Activated T-cell treated with anti-CD3 and anti-CD28 coated beads for 4 hours (primary cell): Measurements from ENCODE around the gene SMG6.

Source experiments
- DNase-seq: peaks from one replicate; pipeline ENCODE4 v3.0.0-alpha.2; 2020

Gene SMG6

DNA sequence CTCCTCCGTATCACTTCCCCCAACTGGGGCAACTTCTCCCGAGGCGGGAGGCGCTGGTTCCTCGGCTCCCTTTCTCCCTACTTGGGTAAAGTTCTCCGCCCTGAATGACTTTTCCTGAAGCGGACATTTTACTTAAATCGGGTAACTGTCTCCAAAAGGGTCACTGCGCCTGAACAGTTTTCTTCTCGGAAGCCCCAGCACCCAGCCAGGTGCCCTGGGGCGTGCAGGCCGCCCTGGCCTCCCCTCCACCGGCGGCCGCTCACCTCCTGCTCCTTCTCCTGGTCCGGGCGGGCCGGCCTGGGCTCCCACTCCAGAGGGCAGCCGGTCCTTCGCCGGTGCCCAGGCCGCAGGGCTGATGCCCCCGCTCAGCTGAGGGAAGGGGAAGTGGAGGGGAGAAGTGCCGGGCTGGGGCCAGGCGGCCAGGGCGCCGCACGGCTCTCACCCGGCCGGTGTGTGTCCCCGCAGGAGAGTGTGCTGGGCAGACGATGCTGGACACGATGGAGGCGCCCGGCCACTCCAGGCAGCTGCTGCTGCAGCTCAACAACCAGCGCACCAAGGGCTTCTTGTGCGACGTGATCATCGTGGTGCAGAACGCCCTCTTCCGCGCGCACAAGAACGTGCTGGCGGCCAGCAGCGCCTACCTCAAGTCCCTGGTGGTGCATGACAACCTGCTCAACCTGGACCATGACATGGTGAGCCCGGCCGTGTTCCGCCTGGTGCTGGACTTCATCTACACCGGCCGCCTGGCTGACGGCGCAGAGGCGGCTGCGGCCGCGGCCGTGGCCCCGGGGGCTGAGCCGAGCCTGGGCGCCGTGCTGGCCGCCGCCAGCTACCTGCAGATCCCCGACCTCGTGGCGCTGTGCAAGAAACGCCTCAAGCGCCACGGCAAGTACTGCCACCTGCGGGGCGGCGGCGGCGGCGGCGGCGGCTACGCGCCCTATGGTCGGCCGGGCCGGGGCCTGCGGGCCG, 247.1 kb downstream of the SMG6 start:
- no peak for DNase-seq

DNA sequence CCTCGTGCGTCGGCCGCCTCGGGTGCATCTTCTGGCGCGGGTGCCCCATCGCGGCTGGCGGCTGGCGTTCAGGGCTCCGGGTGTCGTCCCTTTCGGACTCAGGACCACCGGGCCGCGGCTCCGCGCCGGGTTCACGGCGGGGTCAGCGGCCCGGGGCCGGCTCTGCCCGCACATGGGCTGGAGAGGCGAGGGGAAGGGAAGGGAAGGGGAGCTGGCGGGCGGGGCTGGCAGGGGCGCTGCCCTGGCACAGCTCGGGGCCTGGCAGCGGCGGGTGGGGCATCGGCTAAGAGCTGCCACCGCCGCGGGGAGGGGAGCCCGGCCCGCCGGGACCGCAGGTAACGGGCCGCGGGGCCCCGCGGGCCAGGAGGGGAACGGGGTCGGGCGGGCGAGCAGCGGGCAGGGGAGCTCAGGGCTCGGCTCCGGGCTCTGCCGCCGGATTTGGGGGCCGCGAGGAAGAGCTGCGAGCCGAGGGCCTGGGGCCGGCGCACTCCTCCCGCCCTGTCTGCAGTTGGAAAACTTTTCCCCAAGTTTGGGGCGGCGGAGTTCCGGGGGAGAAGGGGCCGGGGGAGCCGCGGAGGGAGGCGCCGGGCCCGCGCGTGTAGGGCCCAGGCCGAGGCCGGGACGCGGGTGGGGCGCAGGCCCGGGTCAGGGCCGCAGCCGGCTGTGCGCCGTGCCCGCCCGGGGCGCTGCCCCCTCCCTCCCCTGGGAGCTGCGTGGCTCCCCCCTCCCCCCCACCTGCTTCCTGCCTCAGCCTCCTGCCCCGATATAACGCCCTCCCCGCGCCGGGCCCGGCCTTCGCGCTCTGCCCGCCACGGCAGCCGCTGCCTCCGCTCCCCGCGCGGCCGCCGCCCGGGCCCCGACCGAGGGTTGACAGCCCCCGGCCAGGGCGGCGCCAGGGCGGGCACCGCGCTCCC, 248.0 kb downstream of the SMG6 start:
- no peak for DNase-seq

DNA sequence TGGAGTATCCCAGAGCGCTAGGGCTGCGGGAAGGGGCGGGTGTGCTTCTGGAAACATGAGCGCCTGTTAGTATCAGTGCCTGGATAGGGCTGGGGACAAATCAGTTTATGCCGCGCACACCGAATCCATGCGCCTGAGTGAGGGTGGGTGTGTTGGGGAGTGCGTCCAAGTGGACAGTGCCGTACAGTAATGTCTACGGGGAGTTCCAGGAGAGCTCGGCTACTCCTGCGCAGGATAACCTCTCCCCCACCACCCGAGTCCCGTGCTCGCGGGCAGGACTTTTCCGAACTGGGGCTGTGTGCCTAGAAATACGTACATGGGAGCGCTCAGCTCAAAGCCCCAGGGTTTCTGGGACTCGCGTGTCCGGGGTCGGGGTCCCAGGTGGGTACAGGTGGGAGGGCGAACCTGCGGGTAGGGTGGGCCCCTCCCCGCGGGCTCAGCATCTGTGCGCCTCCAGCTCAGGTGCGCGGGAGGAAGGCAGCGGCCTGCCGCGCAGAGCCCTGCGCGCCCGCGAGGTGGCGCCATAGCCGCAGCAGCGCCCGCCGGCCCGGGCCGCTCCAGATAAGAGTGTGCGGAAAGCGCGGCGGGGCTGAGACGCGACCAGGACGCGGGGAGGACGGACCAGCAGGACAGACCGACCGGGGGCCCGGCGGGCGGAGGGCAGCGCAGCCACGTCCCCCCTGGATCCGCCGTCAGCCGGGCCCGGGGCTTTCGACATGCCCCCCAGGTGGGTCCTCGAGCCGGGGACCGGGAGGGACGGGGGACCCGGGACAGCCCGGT, 248.9 kb downstream of the SMG6 start, which contains the start of gene HIC1:
HIC1 (plus strand) TSS at position 592 of the 780 bp plus-strand sequence. CDS start 1,588 bp downstream, outside the sequence.
- DNase-seq: peak; percentile 68

DNA sequence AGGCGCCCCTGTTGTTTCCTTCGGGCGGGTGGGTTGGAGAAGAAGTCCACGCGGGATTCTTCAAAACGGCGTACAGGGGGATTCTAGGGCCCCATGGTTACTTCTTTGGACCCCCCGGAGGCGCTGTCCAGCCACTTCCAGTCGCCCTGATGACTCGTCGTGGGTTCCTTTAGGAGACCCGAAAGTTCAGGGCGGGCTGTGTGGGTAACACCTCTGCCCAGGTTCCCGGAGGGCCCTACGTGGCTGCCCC, 249.4 kb downstream of the SMG6 start:
- no peak for DNase-seq

DNA sequence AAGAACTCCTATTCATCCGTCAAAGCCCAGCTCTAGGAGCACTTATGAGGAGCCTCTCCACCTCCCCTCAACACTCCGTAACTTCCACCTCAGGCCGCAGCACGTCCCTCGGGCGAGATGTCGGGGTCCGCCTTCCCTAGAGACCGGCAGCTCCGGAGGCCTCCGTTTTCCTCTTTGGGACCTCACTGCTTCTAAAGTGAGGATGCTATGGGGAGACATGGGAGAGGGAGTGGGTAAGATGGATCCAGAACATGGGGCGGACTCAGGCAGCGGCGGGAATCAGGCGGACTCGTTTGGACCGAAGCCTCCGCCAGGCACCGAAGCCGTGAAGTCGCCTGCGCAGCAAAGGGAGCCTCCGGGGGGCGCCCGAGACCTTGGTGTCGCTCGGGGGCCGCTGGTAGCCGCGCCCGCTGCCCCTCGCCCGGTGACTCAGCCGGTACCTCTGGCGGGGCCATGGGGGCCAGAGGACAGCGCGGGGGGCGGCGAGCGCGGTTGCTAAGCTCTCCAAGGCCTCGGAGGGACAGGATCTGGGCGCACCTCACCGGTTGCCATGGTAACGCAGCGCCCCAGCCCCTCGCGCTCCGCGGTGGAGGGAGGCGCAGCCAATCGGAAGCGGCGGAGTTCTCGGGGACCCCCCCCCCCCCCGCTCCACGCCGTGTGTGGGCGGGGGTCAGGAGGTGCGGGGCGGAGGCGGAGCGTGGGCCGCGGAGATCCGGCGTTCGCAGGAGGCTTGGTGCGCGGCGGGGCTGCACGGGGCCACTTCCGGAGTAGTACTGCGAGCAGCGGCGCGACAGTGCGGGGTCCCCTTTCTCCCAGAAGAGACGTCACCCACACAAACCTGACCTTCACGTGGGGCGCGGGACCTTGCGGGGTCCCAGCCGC, 250.0 kb downstream of the SMG6 start:
- peak; percentile 63 for DNase-seq

DNA sequence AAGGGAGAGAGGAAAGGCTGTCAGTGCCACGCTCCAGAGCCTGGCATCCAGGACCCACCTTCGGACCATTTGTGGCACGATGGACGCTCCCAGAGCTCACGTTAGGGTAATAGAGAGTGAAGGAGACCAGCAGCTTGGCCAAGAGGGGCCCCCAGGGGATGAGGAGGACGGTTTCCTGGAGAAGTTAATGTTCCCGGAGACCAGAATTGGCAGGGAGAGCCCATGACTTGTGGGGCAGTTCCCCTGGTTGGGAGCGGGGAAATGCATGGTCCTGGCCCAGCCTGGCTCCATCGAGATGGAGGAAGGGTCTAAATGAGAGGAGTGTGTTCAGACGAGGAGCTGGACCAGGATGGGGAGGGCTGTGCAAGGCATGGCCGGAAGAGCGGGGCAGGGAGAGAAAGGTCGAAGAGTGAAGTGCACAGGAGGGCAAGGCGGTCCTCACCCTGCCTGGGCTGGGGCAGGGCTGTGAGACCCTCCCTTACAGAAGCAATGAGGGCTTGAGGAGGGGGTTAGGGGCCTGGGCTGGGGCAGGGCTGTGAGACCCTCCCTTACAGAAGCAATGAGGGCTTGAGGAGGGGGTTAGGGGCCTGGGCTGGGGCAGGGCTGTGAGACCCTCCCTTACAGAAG, 251.5 kb downstream of the SMG6 start:
- DNase-seq: no peak

DNA sequence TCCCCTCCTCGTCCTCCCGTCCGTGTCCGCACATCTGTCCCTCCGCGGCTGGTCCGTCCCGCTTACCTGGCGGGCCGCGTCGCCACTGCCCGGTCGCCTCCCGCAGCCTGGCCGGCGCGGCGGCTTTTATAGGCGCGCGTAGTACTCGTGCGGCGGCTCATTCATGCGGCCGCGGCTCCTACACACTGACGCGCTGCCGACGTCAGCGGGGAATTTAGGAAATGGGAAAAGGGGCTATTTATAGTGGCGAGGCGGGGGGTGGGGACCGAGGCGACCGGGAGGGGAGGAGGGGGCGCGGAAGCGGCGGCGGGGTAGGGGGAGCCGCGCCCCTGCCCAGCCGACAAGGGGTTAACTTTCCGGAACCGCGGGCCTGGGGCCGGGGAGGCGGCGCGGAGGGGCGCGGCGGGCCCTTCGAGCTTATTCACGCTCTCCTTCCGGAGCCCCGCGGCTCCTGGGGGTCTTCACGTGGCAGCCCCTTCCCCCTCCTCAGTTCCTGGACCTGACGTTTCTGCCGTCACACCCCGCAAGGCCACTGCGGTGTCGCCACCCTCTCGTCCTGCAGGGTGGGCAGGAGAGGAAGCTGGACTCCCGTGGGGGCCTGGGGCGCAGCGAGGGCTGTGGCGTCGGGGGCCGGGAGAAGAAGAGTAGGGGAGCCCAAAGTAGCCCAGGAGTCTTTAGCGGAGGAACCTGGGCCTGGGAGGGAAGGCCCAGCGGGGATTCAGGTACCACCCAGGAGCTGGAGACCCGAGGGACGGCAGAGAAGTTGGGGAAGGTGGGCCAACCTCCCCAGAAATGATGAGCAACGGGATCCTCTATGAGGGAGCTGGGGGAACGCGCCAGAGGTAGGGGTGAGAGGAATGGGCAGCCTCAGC, 252.3 kb downstream of the SMG6 start:
- DNase-seq: no peak

DNA sequence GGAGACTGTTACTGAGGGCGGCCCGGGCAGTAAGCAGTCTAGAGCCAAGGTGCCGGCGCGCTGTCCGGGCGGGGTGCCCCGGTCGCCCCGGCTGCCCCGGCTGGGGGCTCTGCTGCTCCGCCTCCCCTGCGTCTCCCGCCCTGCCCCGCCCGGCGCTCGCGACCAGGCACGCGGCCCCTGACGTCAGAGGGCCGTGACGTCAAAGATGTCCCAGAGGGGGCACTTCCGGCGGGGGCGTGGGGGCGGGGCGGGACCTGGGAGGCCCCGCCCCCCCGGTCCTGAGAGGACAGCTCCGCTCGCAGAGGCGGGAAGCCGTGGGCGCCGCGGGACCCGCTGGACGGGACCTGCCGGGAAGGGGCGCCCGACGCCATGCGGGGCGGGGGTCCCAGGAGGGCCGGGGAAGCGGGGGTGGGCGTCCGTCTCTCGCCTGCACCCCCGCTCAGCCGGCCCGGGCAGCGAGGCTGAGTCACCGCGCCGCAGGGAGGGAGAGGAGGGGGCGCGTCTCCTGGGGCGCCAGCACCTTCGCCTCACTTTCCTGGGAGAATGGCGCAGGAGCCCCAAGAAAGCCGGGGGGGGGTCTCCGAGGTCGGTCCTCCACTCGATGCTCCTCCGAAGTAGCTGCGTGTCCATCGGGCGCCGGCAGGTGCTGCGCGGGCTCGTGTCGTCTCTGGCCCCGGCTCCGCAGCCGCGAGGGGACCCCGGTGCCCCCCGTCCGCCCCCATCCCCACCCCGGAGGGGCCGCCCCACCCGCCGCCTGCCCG, 253.1 kb downstream of the SMG6 start:
- DNase-seq: peak; percentile 69

DNA sequence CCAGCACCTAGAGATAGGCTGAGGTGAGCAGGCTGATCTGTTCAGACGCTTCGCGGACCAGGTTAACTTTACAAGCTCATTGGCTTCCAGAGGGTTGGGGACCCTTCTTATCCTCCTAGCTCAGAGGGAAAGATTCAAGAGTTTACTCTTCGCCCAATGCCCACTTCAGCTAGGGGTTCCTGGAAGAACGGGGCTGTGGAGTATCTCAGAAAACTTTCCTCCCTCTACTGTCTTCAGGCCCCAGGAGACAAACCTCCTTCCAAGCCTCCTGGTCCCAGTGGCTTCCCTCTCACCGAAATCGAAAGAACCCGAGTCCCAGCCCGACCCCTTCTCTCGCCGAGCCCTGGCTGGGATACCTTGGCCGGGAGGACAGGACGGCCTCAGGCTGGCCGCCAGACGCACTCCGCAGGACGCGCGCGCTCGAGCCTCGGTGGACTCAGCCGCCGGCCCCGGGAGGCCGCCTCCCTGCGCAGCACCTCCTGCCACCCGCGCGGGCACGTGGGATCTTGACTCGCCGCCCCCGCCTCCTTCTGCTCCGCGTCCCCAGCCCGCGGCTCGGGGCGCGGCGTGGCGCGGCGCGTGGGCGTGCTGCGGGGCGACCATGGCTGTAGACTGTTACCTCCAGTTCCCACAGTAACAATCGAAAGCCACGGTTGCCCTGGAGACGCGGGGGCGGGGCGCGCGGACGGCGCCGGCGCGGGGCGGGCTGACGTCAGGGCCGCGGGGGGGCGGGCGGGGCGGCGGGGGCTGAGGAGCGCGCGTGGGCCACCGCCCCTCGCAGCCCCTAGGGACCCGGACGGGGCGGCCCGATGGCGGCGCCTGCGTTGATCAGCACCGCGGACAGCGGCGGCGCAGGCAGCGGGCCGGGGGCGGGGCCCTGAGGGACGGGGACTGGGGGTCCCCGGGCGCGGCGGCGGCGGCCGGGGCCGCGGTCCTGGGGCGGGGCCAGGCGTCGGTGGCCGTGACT, 254.0 kb downstream of the SMG6 start:
- DNase-seq: peak; percentile 94

DNA sequence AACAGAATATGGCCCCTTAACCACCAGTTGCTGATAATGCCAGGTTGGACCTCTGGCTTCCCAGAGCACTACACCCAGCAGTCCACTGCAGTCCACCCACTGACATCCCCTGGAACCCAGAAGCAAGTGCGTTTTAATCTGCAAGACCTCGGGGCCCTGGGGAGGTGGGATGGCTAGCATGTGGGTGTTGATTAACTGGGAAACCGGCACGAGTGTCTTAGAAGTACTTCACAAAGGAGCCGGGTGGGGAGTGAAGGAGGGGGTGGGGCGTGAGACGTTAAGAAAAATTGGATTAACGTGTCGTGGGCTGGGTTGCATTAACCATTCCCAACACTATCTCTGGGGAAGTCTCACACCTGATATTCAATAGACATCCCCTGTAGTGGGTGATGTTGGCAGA, 254.8 kb downstream of the SMG6 start:
- DNase-seq: no peak

DNA sequence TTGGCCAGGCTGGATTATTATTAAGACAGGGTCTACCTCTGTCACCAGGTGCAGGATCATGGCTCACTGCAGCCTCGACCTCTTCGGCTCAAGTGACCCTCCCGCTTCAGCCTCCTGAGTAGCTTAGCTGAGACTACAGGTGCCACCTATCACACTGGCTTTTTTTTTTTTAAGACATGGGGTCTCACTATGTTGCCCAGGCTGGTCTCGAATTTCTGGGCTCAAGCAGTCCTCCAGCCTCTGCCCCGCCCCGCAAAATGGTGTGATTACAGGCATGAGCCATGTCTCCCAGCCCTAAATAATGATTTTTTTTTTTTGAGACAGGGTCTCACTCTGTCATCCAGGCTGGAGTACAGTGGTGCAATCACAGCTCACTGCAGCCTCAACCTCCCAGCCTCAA, 256.0 kb downstream of the SMG6 start:
- DNase-seq: no peak

DNA sequence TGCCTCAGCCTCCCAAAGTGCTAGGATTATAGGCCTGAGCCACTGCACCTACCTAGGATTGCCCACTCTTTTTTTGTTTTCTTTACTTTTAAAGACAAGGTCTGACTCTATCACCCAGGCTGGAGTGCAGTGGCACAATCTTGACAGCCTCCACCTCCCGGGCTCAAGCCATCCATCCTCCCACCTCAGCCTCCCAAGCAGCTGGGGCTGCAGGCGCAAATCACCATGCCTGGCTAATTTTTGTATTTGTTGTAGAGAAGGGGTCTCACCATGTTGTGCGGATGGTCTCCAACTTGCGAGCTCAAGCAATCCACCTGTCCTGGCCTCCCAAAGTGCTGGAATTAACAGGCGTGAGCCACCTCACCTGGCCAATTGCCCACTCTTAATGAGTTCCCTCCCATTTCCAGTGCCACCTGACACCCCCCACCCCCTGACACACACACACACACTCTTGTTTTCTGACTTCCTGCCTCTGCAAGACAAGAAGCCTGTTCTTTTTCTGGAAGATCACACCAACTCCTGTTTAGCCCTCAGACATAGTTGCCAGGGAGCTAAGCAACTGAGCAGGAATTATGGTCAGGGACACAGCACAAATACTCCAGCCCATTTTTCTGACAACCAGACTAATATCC, 259.2 kb downstream of the SMG6 start:
- no peak for DNase-seq

DNA sequence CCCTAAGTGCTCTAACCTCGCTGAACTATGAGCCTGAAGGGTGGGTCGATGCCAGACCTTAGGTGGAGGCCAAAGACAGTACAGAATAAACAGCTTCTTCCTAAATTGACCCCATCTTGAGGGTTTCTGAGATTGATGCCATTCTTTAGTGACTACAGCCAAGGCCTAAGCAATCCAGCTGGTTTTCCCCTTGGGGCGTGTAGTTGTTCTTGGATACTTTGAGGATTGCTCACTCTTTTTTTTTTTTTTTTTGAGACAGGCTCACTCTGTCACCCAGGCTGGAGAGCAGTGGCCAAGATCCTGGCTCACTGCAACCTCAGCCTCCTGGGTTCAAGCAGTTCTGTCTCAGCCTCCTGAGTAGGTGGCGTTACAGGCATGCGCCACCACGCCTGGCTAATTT, 259.8 kb downstream of the SMG6 start:
- no peak for DNase-seq

DNA sequence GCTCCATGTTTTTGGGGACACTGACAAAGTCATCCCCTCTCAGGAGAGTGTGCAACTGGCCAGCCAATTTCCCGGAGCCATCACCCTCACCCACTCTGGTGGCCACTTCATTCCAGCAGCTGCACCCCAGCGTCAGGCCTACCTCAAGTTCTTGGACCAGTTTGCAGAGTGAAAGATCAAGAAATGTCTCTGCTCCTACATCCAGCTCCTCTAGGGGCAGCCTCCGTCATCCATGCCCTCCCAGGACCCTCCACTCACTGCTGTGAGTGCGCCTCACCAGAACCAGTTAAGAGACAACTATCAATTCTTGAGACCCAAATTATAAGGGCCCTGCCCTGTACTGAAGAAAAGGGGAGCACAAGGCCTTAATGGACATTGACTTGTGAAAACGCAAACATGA, 260.7 kb downstream of the SMG6 start:
- no peak for DNase-seq

DNA sequence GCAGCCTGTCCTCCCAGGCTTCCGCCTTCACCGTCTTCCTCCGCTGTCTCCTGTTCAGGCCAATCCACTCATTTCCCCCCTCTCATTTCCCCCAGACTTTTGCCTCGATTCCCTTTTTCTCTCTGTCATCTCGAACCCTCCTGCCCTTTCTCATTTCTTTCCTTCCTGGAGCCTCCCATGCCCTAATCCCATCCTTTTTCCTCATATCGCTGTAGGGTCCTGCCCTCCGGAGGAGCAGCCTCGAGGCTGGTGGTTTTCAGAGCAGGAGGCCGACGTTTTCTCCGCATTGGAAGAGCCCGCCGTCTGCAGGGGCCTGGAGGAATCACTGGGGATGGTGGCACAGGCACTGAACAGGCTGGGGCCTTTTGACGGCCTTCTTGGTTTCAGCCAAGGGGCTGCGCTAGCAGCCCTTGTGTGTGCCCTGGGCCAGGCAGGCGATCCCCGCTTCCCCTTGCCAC, 261.2 kb downstream of the SMG6 start:
- no peak for DNase-seq

DNA sequence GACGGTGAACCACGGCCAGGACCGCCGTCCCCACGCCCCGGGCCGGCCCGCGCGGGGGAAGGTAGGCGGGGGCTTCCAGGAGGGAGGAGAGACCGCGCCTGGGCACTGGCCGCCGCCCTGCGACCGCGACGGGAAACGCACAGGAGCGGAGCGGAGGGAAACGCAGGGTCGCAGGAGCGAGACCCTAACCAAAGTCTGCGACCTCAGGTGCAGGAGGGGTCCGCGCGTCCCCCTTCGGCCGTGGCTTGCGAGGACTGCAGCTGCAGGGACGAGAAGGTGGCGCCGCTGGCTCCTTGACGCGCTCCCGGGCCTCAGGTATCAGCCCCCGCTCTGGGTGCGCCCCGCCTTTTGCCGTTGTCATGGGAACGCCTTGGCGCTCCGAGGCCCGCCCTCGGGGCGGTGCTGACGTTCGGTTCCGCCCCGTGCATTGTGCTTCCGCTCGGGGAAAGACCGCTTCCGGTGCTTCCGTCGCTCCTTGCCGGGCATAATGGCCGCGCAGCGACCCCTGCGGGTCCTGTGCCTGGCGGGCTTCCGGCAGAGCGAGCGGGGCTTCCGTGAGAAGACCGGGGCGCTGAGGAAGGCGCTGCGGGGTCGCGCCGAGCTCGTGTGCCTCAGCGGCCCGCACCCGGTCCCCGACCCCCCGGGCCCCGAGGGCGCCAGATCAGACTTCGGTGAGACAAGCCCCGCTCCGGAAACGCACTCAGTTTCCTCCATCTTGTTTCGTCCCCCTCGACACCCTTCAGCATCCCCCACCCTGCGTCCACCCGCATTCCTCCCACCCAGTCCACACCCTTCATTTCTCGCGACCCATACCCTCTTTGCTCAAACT, 261.8 kb downstream of the SMG6 start, which contains the start of gene OVCA2:
OVCA2 (plus strand) TSS at position 462 of the 829 bp plus-strand sequence; CDS start at position 488, 26 bp downstream.
- peak; percentile 97 for DNase-seq
